Sigmoid colon (tissue), 4 donors: ENCODE data around the gene SPRED3.

Experiments used
- EP300 ChIP-seq, 4 donors: sonication (generic); formaldehyde crosslinking; IDR thresholded peaks; one replicate each; pipeline ENCODE4 v1.6.1; 2017; ENCODE audit warnings: antibody characterized with exemption in 4 of 4
- POLR2A ChIP-seq, 2 donors: fragments of 450-650 bp; IDR thresholded peaks; one replicate each; pipeline ENCODE4 v1.6.1; 2016; ENCODE audit warnings: antibody characterized with exemption in 2 of 2, mild to moderate bottlenecking in 2 of 2, moderate library complexity in 2 of 2
- POLR2AphosphoS5 ChIP-seq, 4 donors: sonication (generic); formaldehyde crosslinking; IDR thresholded peaks; one replicate each; pipeline ENCODE4 v1.6.1; 2017; ENCODE audit warnings: antibody characterized with exemption in 4 of 4
- TF ChIP-seq, protein P1 (sequence below), 4 experiments: fragments of 450-650 bp in 3 of 4; fragments of 200-600 bp in 1 of 4; IDR thresholded peaks; one replicate each; pipeline ENCODE4 v1.5.1; 2016 to 2019; ENCODE audit warnings: antibody characterized with exemption in 4 of 4, mild to moderate bottlenecking in 3 of 4, moderate library complexity in 2 of 4

DNA sequence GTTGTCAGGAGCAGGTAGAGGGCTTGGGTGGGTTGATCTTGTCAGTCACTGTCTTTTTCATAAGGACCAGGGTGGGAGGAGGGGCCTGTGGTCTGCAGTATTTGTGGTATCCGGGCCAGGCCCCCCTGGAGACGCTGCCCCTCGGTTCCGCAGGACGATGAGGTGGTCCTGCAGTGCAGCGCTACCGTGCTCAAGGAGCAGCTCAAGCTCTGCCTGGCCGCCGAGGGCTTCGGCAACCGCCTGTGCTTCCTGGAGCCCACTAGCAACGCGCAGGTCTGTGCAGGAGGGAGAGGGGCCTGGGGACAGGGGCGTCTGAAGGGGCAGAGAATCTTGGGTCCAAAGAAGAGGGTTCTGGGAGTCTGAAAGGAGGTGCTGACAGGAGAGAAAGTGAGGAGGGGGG is 52.1 kb downstream of the SPRED3 start:
- TF ChIP-seq POLR2A (IDR thresholded peaks at IDR 0.05) (no peak), EP300 (IDR thresholded peaks at IDR 0.05) (no peak), POLR2AphosphoS5 (IDR thresholded peaks at IDR 0.05) (no peak)
- TF ChIP-seq, protein P1, sequence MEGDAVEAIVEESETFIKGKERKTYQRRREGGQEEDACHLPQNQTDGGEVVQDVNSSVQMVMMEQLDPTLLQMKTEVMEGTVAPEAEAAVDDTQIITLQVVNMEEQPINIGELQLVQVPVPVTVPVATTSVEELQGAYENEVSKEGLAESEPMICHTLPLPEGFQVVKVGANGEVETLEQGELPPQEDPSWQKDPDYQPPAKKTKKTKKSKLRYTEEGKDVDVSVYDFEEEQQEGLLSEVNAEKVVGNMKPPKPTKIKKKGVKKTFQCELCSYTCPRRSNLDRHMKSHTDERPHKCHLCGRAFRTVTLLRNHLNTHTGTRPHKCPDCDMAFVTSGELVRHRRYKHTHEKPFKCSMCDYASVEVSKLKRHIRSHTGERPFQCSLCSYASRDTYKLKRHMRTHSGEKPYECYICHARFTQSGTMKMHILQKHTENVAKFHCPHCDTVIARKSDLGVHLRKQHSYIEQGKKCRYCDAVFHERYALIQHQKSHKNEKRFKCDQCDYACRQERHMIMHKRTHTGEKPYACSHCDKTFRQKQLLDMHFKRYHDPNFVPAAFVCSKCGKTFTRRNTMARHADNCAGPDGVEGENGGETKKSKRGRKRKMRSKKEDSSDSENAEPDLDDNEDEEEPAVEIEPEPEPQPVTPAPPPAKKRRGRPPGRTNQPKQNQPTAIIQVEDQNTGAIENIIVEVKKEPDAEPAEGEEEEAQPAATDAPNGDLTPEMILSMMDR (IDR thresholded peaks at IDR 0.05): no peak
